Stimulated activated naive B cell treated with anti-CD40 and anti-IgM and Interleukin-4, amounts not matched to agents 10 μg/mL and 1 μg/mL and 100 μg/mL, for 72 hours (primary cell): ENCODE measurements around the gene SAE1.
"Not testable (repeated sequence)": the region's sequence is repeated elsewhere in the genome, so short reads cannot be mapped to it uniquely, and the experiment has no call there.

Experiments used
- ATAC-seq, 2 donors: fragments of 150-1000 bp; cut with Tn5 transposase; replicated peaks; 2 replicates each; pipeline ENCODE4 v1.10.0; 2021; ENCODE audit warnings: moderate library complexity in 1 of 2
- DNase-seq: peaks from one replicate; pipeline ENCODE4 v3.0.0; 2021
- H3K27ac Mint-ChIP-seq: one replicate; pipeline ENCODE4 v1.8.0; 2022; ENCODE audit warnings: mild to moderate bottlenecking, mixed read lengths
- H3K27me3 Mint-ChIP-seq, 2 donors: one replicate each; pipeline ENCODE4 v1.8.0; 2022; ENCODE audit warnings: mixed read lengths in 2 of 2
- H3K36me3 Mint-ChIP-seq, 2 donors: one replicate each; pipeline ENCODE4 v1.8.0; 2022; ENCODE audit warnings: mixed read lengths in 2 of 2, mild to moderate bottlenecking in 1 of 2
- H3K4me1 Mint-ChIP-seq, 2 donors: one replicate each; pipeline ENCODE4 v1.8.0; 2022; ENCODE audit warnings: mixed read lengths in 2 of 2, mild to moderate bottlenecking in 1 of 2
- H3K4me3 Mint-ChIP-seq, 2 donors: one replicate each; pipeline ENCODE4 v1.8.0; 2022; ENCODE audit warnings: mild to moderate bottlenecking in 2 of 2, mixed read lengths in 2 of 2, moderate library complexity in 1 of 2
- H3K9me3 Mint-ChIP-seq, 2 donors: one replicate each; pipeline ENCODE4 v1.8.0; 2022; ENCODE audit warnings: mixed read lengths in 2 of 2, mild to moderate bottlenecking in 1 of 2

SAE1 gene

DNA sequence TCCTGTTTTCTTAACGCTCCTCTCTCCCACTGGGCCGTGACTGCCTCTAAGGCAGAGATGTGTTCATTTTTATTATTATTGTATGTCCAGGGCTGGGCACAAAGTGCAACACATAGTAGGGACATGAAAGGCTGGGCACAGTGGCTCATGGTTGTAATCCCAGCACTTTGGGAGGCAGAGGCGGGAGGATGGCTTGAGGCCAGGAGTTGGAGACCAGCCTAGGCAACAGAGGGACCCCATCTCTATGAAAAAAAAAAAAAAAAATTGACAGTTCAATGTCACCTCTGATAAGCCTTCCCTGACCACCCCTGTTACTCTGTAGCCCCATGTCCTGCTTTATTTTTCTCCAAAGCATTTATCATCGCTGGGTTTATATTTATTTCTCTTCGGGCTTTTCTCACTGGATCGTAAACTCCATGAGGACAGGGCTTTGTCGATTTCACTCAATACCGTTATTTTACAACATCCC is 481 bp upstream of the SAE1 start:
- Mint-ChIP-seq H3K4me3 (peak overlapping the region; percentile 94 to 98), H3K4me1 (peaks cover 30 to 46% of the 10 kb centered on the region in 2 donors), H3K27me3 (peaks cover 3 to 4% of the 10 kb centered on the region in 2 donors), H3K9me3 (peaks cover 3 to 4% of the 10 kb centered on the region in 2 donors), H3K27ac (peak overlapping the region; percentile 99), H3K36me3 (peaks cover 21 to 34% of the 10 kb centered on the region in 2 donors)
- no peak for ATAC-seq
- no peak for DNase-seq

DNA sequence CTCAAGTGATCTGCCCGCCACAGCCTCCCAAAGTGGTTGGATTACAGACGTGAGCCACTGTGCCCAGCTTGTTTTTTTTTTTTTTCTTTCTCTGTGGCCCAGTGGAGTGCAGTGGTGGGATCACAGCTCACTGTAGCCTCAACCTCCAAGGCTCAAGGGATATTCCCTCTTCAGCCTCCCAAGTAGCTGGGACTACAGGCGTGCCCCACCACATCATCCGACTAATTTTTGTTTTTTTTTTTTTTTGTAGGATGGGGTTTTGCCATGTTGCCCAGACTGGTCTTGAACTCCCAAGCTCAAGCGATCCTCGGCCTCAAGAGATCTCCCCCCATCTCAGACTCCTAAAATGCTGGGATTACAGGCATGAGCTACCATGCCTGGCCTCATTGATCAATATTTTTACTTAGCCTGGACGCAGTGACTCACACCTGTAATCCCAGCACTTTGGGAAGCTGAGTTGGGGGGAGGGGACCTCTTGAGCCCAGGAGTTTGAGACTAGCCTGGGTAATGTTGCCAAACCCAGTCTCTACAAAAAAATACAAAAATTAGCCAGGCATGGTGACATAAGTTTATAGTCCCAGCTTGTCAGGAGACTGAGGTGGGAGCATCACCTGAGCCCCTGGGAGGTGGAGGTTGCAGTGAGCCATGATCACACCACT is 1.7 kb downstream of the SAE1 start:
- peaks cover 35 to 58% of the 10 kb centered on the region in 2 donors for H3K4me1 Mint-ChIP-seq
- ATAC-seq = no peak
- peaks cover 25 to 47% of the 10 kb centered on the region in 2 donors for H3K36me3 Mint-ChIP-seq
- H3K27me3 Mint-ChIP-seq = peaks cover 3 to 4% of the 10 kb centered on the region in 2 donors
- H3K27ac Mint-ChIP-seq = peak overlapping the region; percentile 9
- no peak for DNase-seq
- H3K9me3 Mint-ChIP-seq = peaks cover 3 to 4% of the 10 kb centered on the region in 2 donors
- H3K4me3 Mint-ChIP-seq = peak overlapping the region; percentile 94 to 98

DNA sequence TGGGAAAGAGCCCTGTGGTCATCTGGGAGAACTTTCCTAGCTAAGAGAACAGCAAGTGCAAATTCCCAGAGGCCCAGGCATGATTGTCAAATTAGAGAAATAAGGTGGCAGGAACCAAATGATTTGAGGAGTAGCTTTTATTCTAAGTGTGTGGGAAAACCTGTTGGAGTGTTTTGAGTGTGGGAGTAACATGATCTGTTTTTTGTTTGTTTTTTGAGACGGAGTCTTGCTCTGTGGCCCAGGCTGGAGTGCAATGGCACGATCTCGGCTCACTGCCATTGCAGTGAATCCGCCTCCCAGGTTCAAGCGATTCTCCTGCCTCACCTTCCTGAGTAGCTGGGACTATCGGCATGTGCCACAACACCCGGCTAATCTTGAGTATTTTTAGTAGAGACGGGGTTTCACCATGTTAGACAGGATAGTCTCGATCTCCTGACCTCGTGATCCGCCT is 2.4 kb downstream of the SAE1 start:
- DNase-seq (no peak), ATAC-seq (no peak)
- Mint-ChIP-seq H3K4me1 (peaks cover 35 to 58% of the 10 kb centered on the region in 2 donors), H3K4me3 (peak overlapping the region in 1 of 2 donors; percentile 4), H3K9me3 (peaks cover 3 to 4% of the 10 kb centered on the region in 2 donors), H3K27ac (no peak overlapping the region), H3K36me3 (peaks cover 25 to 47% of the 10 kb centered on the region in 2 donors), H3K27me3 (peaks cover 3 to 4% of the 10 kb centered on the region in 2 donors)

DNA sequence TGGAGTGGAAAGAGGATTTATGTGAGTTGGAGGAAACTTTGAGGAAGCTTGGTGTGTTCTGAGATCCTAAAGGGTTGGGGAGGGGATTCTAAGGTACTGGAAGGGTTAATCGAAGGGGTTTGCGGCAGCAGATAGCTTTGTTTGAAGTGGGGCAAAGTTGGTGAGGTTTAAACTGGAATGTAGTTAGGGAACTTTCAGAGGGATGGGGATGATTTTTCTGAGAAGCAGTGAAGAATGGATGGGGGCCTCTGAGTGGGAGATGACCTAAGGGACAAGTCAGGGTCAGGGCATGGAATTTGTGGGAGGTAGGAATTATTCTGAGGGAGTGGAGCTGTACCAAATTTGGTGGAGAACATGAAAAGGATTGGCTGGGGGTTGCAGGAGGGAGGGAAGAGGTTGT is 3.9 kb downstream of the SAE1 start:
- Mint-ChIP-seq H3K36me3 (peaks cover 25 to 59% of the 10 kb centered on the region in 2 donors), H3K27ac (peak overlapping the region; percentile 51), H3K4me1 (peaks cover 42 to 71% of the 10 kb centered on the region in 2 donors), H3K27me3 (peaks cover 3 to 4% of the 10 kb centered on the region in 2 donors), H3K4me3 (no peak overlapping the region), H3K9me3 (peaks cover 3 to 4% of the 10 kb centered on the region in 2 donors)
- ATAC-seq (no peak), DNase-seq (no peak)

GRCh38 chr19:47135156-47135555 is 4.5 kb downstream of the SAE1 start:
- peaks cover 25 to 59% of the 10 kb centered on the region in 2 donors for H3K36me3 Mint-ChIP-seq

GRCh38 chr19:47141252-47141651 is 10.6 kb downstream of the SAE1 start:
- H3K36me3 Mint-ChIP-seq = peaks cover 16 to 39% of the 10 kb centered on the region in 2 donors
- ATAC-seq = not testable (repeated sequence)

More at GRCh38 chr19:47135156-47135555, 4.5 kb downstream of the SAE1 start:
- ATAC-seq (no peak), DNase-seq (no peak)
- H3K27ac Mint-ChIP-seq = peak overlapping the region; percentile 31
- H3K9me3 Mint-ChIP-seq = peaks cover 3 to 4% of the 10 kb centered on the region in 2 donors
- H3K4me1 Mint-ChIP-seq = peaks cover 42 to 71% of the 10 kb centered on the region in 2 donors
- no peak overlapping the region for H3K4me3 Mint-ChIP-seq
- H3K27me3 Mint-ChIP-seq = peaks cover 3 to 4% of the 10 kb centered on the region in 2 donors

DNA sequence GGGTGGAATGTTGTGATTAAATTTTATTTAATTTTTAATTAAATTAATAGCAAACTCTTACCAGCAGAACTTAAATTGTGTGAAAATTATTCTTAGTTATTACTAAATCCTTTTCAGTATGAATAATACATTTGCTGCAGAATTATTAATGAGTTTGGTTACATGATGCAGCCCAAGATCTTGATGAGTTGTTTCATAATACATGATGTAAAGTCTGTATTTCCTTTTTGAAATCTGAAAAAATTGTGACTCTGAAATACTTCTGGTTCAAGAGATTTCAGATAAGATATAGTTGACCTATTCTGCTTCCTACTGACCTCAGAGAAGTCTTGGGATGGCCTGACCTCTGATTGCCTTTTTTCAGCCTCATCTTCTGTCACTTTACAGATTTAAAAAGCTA is 11.1 kb downstream of the SAE1 start:
- H3K4me1 Mint-ChIP-seq = peaks cover 19 to 22% of the 10 kb centered on the region in 2 donors
- ATAC-seq = no peak
- H3K27ac Mint-ChIP-seq = no peak overlapping the region
- DNase-seq = no peak
- peaks cover 20 to 41% of the 10 kb centered on the region in 2 donors for H3K36me3 Mint-ChIP-seq
- no peaks in the 10 kb centered on the region for H3K9me3 Mint-ChIP-seq
- H3K27me3 Mint-ChIP-seq = no peaks in the 10 kb centered on the region
- no peak overlapping the region for H3K4me3 Mint-ChIP-seq

More at GRCh38 chr19:47141252-47141651, 10.6 kb downstream of the SAE1 start:
- not testable (repeated sequence) for H3K4me3 Mint-ChIP-seq, DNase-seq, H3K27ac Mint-ChIP-seq, H3K27me3 Mint-ChIP-seq, H3K9me3 Mint-ChIP-seq
- H3K4me1 Mint-ChIP-seq = peaks cover 20 to 26% of the 10 kb centered on the region in 2 donors

DNA sequence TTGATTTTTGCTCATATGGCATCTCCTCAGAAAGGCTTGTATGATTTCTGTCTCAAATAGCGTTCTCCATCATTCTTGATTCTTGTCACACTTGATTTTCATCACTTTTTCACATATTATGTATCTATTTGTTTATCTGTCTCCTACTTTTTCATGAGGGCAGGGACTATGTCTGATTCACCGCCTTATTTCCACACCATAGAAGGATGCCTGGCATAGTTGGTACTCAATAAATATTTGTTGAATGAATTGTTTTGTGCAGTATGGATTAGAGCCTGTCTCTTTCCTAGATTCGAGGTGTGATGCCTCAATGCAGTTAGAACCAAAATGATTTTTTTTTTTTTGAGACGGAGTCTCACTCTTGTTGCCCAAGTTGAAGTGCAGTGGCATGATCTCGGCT is 12.1 kb downstream of the SAE1 start:
- Mint-ChIP-seq H3K27ac (no peak overlapping the region), H3K9me3 (no peaks in the 10 kb centered on the region)
- no peak for DNase-seq

DNA sequence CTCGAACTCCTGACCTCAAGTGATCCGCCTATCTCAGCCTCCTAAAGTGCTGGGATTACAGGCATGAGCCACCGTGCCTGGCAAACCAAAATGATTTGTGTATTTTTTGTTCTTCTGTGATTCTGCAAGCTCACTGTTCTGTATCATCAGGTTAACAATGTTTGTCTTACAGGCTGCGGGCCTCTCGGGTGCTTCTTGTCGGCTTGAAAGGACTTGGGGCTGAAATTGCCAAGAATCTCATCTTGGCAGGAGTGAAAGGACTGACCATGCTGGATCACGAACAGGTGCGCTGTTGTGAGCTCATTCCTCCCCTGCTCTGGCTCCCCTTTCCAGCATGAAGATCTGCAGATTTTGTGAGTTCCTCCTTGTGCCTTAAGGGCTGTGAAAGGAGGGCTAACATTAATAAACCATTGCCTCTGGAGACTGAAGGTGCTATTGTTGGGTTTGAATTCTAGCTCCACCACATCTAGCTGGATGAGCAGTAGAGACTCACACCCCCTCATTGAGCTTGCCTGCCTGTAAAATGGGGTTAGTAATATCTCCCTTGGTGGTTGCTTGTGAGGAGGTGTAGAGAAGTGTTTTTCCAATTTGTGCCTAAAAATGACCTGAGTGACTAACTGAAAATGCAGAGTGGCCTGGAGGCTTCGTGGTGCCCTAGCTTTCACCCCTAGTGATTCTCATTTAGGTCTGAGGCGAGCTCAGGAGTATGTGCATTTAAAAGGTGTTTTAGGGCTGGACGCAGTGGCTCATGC is 12.9 kb downstream of the SAE1 start:
- Mint-ChIP-seq H3K4me1 (peaks cover 15 to 19% of the 10 kb centered on the region in 2 donors), H3K27ac (no peak overlapping the region), H3K36me3 (peaks cover 27 to 48% of the 10 kb centered on the region in 2 donors), H3K9me3 (no peaks in the 10 kb centered on the region), H3K4me3 (no peak overlapping the region), H3K27me3 (no peaks in the 10 kb centered on the region)
- ATAC-seq (no peak), DNase-seq (no peak)

More for the DNA sequence above, 12.1 kb downstream of the SAE1 start:
- Mint-ChIP-seq H3K27me3 (no peaks in the 10 kb centered on the region), H3K4me3 (no peak overlapping the region), H3K36me3 (peaks cover 23 to 46% of the 10 kb centered on the region in 2 donors), H3K4me1 (peaks cover 18 to 19% of the 10 kb centered on the region in 2 donors)
- ATAC-seq = no peak

DNA sequence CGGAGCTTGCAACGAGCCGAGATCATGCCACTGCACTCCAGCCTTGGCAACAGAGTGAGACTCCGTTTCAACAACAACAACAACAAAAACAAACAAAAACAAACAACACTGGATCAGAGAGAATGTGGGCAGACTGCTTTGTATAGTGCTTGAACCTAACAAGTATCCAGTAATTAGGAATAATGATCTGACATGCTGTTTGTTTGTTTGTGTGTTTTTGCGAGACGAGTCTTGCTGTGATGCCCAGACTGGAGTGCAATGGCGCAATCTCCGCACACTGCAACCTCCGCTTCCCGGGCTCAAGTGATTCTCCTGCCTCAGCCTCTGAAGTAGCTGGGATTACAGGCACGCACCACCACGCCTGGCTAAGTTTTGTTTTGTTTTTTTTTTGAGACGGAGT is 14.0 kb downstream of the SAE1 start:
- Mint-ChIP-seq H3K4me3 (no peak overlapping the region), H3K4me1 (peaks cover 6 to 13% of the 10 kb centered on the region in 2 donors), H3K27ac (no peak overlapping the region), H3K36me3 (peaks cover 27 to 42% of the 10 kb centered on the region in 2 donors), H3K27me3 (no peaks in the 10 kb centered on the region), H3K9me3 (no peaks in the 10 kb centered on the region)
- ATAC-seq = no peak
- no peak for DNase-seq

- Mint-ChIP-seq H3K27me3 (no peaks in the 10 kb centered on the region), H3K4me1 (peaks cover 6 to 13% of the 10 kb centered on the region in 2 donors), H3K9me3 (no peaks in the 10 kb centered on the region), H3K36me3 (peaks cover 27 to 50% of the 10 kb centered on the region in 2 donors), H3K27ac (no peak overlapping the region), H3K4me3 (no peak overlapping the region)
- no peak for DNase-seq
- ATAC-seq = no peak
Observed at GRCh38 chr19:47145639-47146486, 15.2 kb downstream of the SAE1 start.

DNA sequence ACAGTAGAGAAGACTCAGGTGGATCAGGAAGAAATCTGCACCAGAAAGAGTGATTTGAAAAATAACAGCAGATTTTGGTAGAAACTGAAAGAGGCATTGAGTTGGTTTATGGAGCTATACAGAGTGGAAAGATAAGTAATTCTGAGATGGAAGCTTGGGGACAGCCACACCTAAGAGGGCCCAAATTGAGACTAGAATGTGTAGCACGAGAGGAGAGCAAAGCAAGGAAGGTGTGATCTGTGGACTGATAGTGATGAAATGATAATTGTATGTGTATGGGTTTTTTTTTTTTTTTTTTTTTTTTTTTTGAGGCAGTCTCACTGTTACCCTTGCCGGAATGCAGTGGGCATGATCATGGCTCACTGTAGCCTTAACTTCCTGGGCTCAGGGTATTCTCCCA is 16.3 kb downstream of the SAE1 start:
- no peak for ATAC-seq
- H3K9me3 Mint-ChIP-seq = no peaks in the 10 kb centered on the region
- H3K4me3 Mint-ChIP-seq = no peak overlapping the region
- DNase-seq = no peak
- peaks cover 32 to 55% of the 10 kb centered on the region in 2 donors for H3K36me3 Mint-ChIP-seq
- no peaks in the 10 kb centered on the region for H3K27me3 Mint-ChIP-seq
- peaks cover 6 to 8% of the 10 kb centered on the region in 2 donors for H3K4me1 Mint-ChIP-seq
- no peak overlapping the region for H3K27ac Mint-ChIP-seq

DNA sequence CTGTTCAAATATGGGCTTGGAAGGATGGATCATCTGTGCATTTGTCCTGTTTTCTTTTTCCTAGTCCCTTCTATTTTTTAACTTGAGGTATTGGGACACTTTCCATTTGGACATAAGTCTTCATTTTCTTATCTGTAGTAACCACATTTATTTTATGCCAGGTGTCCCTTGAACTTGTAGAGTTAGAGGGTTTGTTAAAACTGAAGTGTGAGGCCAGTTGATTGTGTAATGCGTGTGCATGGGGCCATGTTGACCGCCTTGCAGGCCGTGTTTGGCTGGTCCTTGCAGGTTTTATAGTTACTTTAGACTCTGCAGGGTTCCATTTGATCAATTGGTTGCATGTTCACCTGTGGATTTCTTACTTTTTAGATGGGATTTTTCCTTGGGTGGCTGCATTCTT is 21.0 kb downstream of the SAE1 start:
- Mint-ChIP-seq H3K4me1 (peaks cover 3 to 6% of the 10 kb centered on the region in 2 donors), H3K27ac (no peak overlapping the region), H3K4me3 (no peak overlapping the region), H3K9me3 (no peaks in the 10 kb centered on the region), H3K36me3 (peaks cover 29 to 57% of the 10 kb centered on the region in 2 donors), H3K27me3 (no peaks in the 10 kb centered on the region)
- no peak for DNase-seq
- ATAC-seq = no peak

DNA sequence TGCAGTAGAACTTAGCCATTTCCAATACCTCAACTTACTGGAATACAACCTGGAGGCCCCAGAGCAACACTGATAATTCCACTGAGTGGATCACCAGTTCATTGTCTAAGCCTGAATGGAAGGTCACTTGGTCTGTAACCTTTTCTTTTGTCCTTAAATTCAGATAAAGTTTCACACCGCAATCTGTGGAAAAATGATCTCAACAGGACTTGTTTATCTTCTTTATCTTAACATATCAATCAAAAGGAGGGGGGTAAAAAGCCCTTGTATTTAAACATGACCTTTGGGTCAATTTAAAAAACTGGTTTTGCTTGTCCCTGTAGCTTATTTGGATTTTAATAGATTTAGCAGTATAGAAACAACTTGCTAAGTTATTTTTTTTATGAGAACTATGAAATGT is 21.6 kb downstream of the SAE1 start:
- Mint-ChIP-seq H3K27me3 (no peaks in the 10 kb centered on the region), H3K4me3 (no peak overlapping the region), H3K4me1 (peaks cover 9 to 12% of the 10 kb centered on the region in 2 donors), H3K36me3 (peaks cover 32 to 57% of the 10 kb centered on the region in 2 donors), H3K9me3 (no peaks in the 10 kb centered on the region), H3K27ac (no peak overlapping the region)
- DNase-seq (no peak), ATAC-seq (no peak)
